ENCODE measurements around the gene ZNRD2.

Gene ZNRD2

GRCh38 chr11:65580756-65581155 is 10.5 kb downstream of the ZNRD2 start:
- no peaks in the 10 kb centered on the region for H3K9me2 ChIP-seq (replicated peaks; ENCODE audit: insufficient read depth, low read length)
- no peaks in the 10 kb centered on the region for H4K20me1 ChIP-seq (ENCODE audit: insufficient read depth, low read length)
- no peak overlapping the region for H3K4me2 ChIP-seq (ENCODE audit: low read depth, low read length)
- H3K4me3 ChIP-seq (ENCODE audit: low read length): no peak overlapping the region
- no peak for DNase-seq
- no peak overlapping the region for H2AFZ ChIP-seq (ENCODE audit: low read length)
- TF ChIP-seq CTCF (IDR thresholded peaks at IDR 0.05; ENCODE audit: low read length) (no peak), EZH2 (optimal IDR thresholded peaks at IDR 0.05; ENCODE audit: low read depth, low read length) (no peak), EZH2phosphoT487 (IDR thresholded peaks at IDR 0.05; ENCODE audit: low read length) (no peak)
- no peaks in the 10 kb centered on the region for H3K36me3 ChIP-seq (replicated peaks; ENCODE audit: insufficient read depth, low read length)
- peaks cover 44% of the 10 kb centered on the region for H3K79me2 ChIP-seq (ENCODE audit: low read length)
- H3K27me3 ChIP-seq (replicated peaks; ENCODE audit: insufficient read depth, low read length): no peaks in the 10 kb centered on the region
- H3K27ac ChIP-seq (ENCODE audit: low read length): no peak overlapping the region
- no peak overlapping the region for H3K9ac ChIP-seq (ENCODE audit: low read length)
- H3K9me3 ChIP-seq (replicated peaks; ENCODE audit: insufficient read depth, low read length): no peaks in the 10 kb centered on the region
- peaks cover 3% of the 10 kb centered on the region for H3F3A ChIP-seq (ENCODE audit: insufficient read depth, low read length)
- H3K4me1 ChIP-seq (ENCODE audit: low read length): peaks cover 8% of the 10 kb centered on the region; the same call in 1 of the 2 replicates

GRCh38 chr11:65581928-65582327 is 11.7 kb downstream of the ZNRD2 start:
- Histone ChIP-seq H3K4me2 (ENCODE audit: low read depth, low read length) (no peak overlapping the region), H3K9me3 (replicated peaks; ENCODE audit: insufficient read depth, low read length) (no peaks in the 10 kb centered on the region), H3K4me1 (ENCODE audit: low read length) (peaks cover 20% of the 10 kb centered on the region), H3K27ac (ENCODE audit: low read length) (no peak overlapping the region), H3F3A (ENCODE audit: insufficient read depth, low read length) (peaks cover 14% of the 10 kb centered on the region), H3K27me3 (replicated peaks; ENCODE audit: insufficient read depth, low read length) (no peaks in the 10 kb centered on the region), H3K36me3 (replicated peaks; ENCODE audit: insufficient read depth, low read length) (no peaks in the 10 kb centered on the region), H3K9me2 (replicated peaks; ENCODE audit: insufficient read depth, low read length) (no peaks in the 10 kb centered on the region), H4K20me1 (ENCODE audit: insufficient read depth, low read length) (no peaks in the 10 kb centered on the region), H3K4me3 (ENCODE audit: low read length) (no peak overlapping the region), H3K79me2 (ENCODE audit: low read length) (peaks cover 44% of the 10 kb centered on the region), H2AFZ (ENCODE audit: low read length) (no peak overlapping the region), H3K9ac (ENCODE audit: low read length) (no peak overlapping the region)
- DNase-seq: no peak
- TF ChIP-seq EZH2phosphoT487 (IDR thresholded peaks at IDR 0.05; ENCODE audit: low read length): no peak
- TF ChIP-seq CTCF (IDR thresholded peaks at IDR 0.05; ENCODE audit: low read length): no peak
- no peak for TF ChIP-seq EZH2 (optimal IDR thresholded peaks at IDR 0.05; ENCODE audit: low read depth, low read length)

GRCh38 chr11:65583589-65583988 is 13.3 kb downstream of the ZNRD2 start:
- Histone ChIP-seq H3K4me3 (ENCODE audit: low read length) (no peak overlapping the region), H3K36me3 (replicated peaks; ENCODE audit: insufficient read depth, low read length) (no peaks in the 10 kb centered on the region), H3K27ac (ENCODE audit: low read length) (no peak overlapping the region), H3K9me3 (replicated peaks; ENCODE audit: insufficient read depth, low read length) (no peaks in the 10 kb centered on the region), H3F3A (ENCODE audit: insufficient read depth, low read length) (peaks cover 29% of the 10 kb centered on the region), H3K9me2 (replicated peaks; ENCODE audit: insufficient read depth, low read length) (no peaks in the 10 kb centered on the region), H3K9ac (ENCODE audit: low read length) (no peak overlapping the region), H3K79me2 (ENCODE audit: low read length) (peaks cover 31% of the 10 kb centered on the region), H3K4me2 (ENCODE audit: low read depth, low read length) (no peak overlapping the region), H4K20me1 (ENCODE audit: insufficient read depth, low read length) (no peaks in the 10 kb centered on the region), H3K4me1 (ENCODE audit: low read length) (peaks cover 28% of the 10 kb centered on the region), H3K27me3 (replicated peaks; ENCODE audit: insufficient read depth, low read length) (no peaks in the 10 kb centered on the region), H2AFZ (ENCODE audit: low read length) (no peak overlapping the region)
- TF ChIP-seq CTCF (IDR thresholded peaks at IDR 0.05; ENCODE audit: low read length) (no peak), EZH2 (optimal IDR thresholded peaks at IDR 0.05; ENCODE audit: low read depth, low read length) (no peak), EZH2phosphoT487 (IDR thresholded peaks at IDR 0.05; ENCODE audit: low read length) (no peak)
- no peak for DNase-seq
